ENCODE data around the gene RINL. TPM values are rescaled to one million over a fixed set of nuclear protein-coding genes. Genes with fewer than 3 reads are reported as not detected.

RINL gene
- polyA plus RNA-seq, 1 of the 3 experiments (the other 2 are of a cell fraction) = 3.8 TPM

DNA sequence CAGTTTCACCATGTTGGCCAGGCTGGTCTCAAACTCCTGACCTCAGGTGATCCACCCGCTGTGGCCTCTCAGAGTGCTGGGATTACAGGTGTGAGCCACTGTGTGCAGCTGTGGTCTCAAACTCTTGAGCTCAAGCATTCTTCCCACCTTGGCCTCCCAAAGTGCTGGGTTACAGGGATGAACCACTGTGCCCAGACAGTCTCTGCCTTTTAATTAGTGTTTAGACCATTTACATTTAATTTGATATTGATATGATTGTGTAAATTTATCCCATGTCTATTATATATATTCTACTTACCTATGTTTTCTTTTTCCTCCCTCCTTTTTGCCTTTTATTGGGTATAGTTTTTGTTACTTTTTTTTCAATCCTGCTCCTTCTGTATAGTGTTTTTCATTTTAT lies 23.6 kb upstream of the RINL start:
- H3K4me3 ChIP-seq (ENCODE audit: low read depth in 2 of 2, low read length in 1 of 2) = no peak overlapping the region
- H3K36me3 ChIP-seq (replicated peaks in 1 of 2; ENCODE audit: control insufficient read depth in 1 of 2, insufficient read depth in 2 of 2, low read length in 1 of 2) = peaks cover 0 to 5% of the 10 kb centered on the region in 2 experiments
- H3K9me2 ChIP-seq = no peaks in the 10 kb centered on the region
- no peak overlapping the region for H3K27ac ChIP-seq (ENCODE audit: low read depth in 2 of 2, low read length in 1 of 2)
- ChIA-PET CTCF (interaction anchor here (2.4 to 2.8 kb wide), 2 partner anchors 14 to 29 kb away, joined by 8 to 19 read pairs; partner anchors contain the start of genes MRPS12 and SARS2), POLR2A (no interaction called here)
- peaks cover 4% of the 10 kb centered on the region for H3F3A ChIP-seq (replicated peaks; ENCODE audit: insufficient read depth)
- H4K20me1 ChIP-seq (ENCODE audit: insufficient read depth) = no peaks in the 10 kb centered on the region
- H3K27me3 ChIP-seq (ENCODE audit: insufficient read depth) = no peaks in the 10 kb centered on the region
- H3K4me1 ChIP-seq (ENCODE audit: control insufficient read depth in 1 of 2, insufficient read depth in 2 of 2, low read depth in 1 of 2, low read length in 1 of 2) = peaks cover 0 to 9% of the 10 kb centered on the region in 2 experiments; a peak in 2 of 4 replicates
- WGBS (ENCODE audit: low lambda C conversion rate) = 100% methylated on average over 1 of the region's 1 CpG
- H2AFZ ChIP-seq (ENCODE audit: low read depth) = no peak overlapping the region
- H3K79me2 ChIP-seq (ENCODE audit: insufficient read depth) = peaks cover 43% of the 10 kb centered on the region
- H3K9me3 ChIP-seq = no peaks in the 10 kb centered on the region
- H3K9ac ChIP-seq = no peak overlapping the region
- H3K4me2 ChIP-seq = no peak overlapping the region
- no peak for TF ChIP-seq RAD21 (IDR thresholded peaks at IDR 0.05; ENCODE audit: low read length)
- no peak for TF ChIP-seq EZH2phosphoT487 (IDR thresholded peaks at IDR 0.05; ENCODE audit: borderline replicate concordance, low read depth)
- TF ChIP-seq POLR2AphosphoS5 (IDR thresholded peaks at IDR 0.05; ENCODE audit: low read depth, low read length) = no peak
- TF ChIP-seq, protein P1, sequence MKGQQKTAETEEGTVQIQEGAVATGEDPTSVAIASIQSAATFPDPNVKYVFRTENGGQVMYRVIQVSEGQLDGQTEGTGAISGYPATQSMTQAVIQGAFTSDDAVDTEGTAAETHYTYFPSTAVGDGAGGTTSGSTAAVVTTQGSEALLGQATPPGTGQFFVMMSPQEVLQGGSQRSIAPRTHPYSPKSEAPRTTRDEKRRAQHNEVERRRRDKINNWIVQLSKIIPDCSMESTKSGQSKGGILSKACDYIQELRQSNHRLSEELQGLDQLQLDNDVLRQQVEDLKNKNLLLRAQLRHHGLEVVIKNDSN (IDR thresholded peaks at IDR 0.05; ENCODE audit: borderline replicate concordance, low read depth) = no peak
- no peak for TF ChIP-seq EP300 (IDR thresholded peaks at IDR 0.05; ENCODE audit: borderline replicate concordance in 1 of 2, low read depth in 1 of 2, low read length in 1 of 2)
- TF ChIP-seq CHD2 (IDR thresholded peaks at IDR 0.05; ENCODE audit: low read length, partially characterized antibody) = no peak
- TF ChIP-seq ELF1 (IDR thresholded peaks at IDR 0.05) = no peak
- TF ChIP-seq RCOR1 (IDR thresholded peaks at IDR 0.05; ENCODE audit: low read length) = no peak
- no peak for TF ChIP-seq RXRA (IDR thresholded peaks at IDR 0.05; ENCODE audit: borderline replicate concordance, low read depth)
- TF ChIP-seq, protein P2, sequence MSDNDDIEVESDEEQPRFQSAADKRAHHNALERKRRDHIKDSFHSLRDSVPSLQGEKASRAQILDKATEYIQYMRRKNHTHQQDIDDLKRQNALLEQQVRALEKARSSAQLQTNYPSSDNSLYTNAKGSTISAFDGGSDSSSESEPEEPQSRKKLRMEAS (IDR thresholded peaks at IDR 0.05; ENCODE audit: low read depth) = no peak
- TF ChIP-seq, protein P3, sequence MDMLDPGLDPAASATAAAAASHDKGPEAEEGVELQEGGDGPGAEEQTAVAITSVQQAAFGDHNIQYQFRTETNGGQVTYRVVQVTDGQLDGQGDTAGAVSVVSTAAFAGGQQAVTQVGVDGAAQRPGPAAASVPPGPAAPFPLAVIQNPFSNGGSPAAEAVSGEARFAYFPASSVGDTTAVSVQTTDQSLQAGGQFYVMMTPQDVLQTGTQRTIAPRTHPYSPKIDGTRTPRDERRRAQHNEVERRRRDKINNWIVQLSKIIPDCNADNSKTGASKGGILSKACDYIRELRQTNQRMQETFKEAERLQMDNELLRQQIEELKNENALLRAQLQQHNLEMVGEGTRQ (IDR thresholded peaks at IDR 0.05; ENCODE audit: borderline replicate concordance, low read depth, low read length) = no peak
- no peak for TF ChIP-seq SMC3 (IDR thresholded peaks at IDR 0.05; ENCODE audit: low read depth, low read length)
- TF ChIP-seq YY1 (IDR thresholded peaks at IDR 0.05; ENCODE audit: low read depth) = no peak
- TF ChIP-seq PBX3 (IDR thresholded peaks at IDR 0.05) = no peak
- TF ChIP-seq NRF1 (IDR thresholded peaks at IDR 0.05; ENCODE audit: low read depth, low read length) = no peak
- no peak for TF ChIP-seq TCF12 (IDR thresholded peaks at IDR 0.05)
- TF ChIP-seq FOXJ3 (CRISPR knock-in tag; IDR thresholded peaks at IDR 0.05) = no peak
- TF ChIP-seq SIN3A (IDR thresholded peaks at IDR 0.05; ENCODE audit: borderline replicate concordance, low read depth, low read length) = no peak
- no peak for DNase-seq
